ENCODE data around the gene FAF1. TPM values are rescaled to one million over a fixed set of nuclear protein-coding genes. Genes with fewer than 3 reads are reported as not detected.
A peak's percentile ranks its signal among the peaks of the same experiment; 100 is the strongest.

The FAF1 gene
- total RNA-seq, 4 donors from 2014 or later: 39.7 to 60.6 (median 42.9) TPM

GRCh38 chr1:50985094-50985493 lies 25.0 kb upstream of the FAF1 start:
- no peak for TF ChIP-seq EP300 (IDR thresholded peaks at IDR 0.05)
- no peak for TF ChIP-seq POLR2AphosphoS5 (IDR thresholded peaks at IDR 0.05)
- TF ChIP-seq POLR2A (IDR thresholded peaks at IDR 0.05; ENCODE audit: low read depth): no peak
- TF ChIP-seq CTCF (IDR thresholded peaks at IDR 0.05): no peak
- intact Hi-C loops (cut with DNase I): no loop called here
- no peak overlapping the region for H3K4me3 ChIP-seq
- H3K4me1 ChIP-seq: peaks cover 3 to 29% (median 15%) of the 10 kb centered on the region in 4 donors
- no peaks in the 10 kb centered on the region for H3K27me3 ChIP-seq
- H3K36me3 ChIP-seq: no peaks in the 10 kb centered on the region
- 62% methylated on average over 1 of the region's 1 CpG for WGBS
- no peak for DNase-seq (ENCODE audit: extremely low spot score)
- peak overlapping the region; percentile 8 to 100 (median 38) for H3K27ac ChIP-seq (replicated peaks in 1 of 4)
- no peaks in the 10 kb centered on the region for H3K9me3 ChIP-seq

- Histone ChIP-seq H3K27me3 (no peaks in the 10 kb centered on the region), H3K27ac (replicated peaks in 1 of 4) (peak overlapping the region in 3 of 4 donors; percentile 11 to 100 (median 95)), H3K4me1 (peaks cover 3 to 41% (median 21%) of the 10 kb centered on the region in 4 donors), H3K4me3 (no peak overlapping the region), H3K9me3 (no peaks in the 10 kb centered on the region), H3K36me3 (no peaks in the 10 kb centered on the region)
- no peak for TF ChIP-seq POLR2AphosphoS5 (IDR thresholded peaks at IDR 0.05)
- TF ChIP-seq POLR2A (IDR thresholded peaks at IDR 0.05; ENCODE audit: low read depth): no peak
- no peak for TF ChIP-seq CTCF (IDR thresholded peaks at IDR 0.05)
- no peak for TF ChIP-seq EP300 (IDR thresholded peaks at IDR 0.05)
- intact Hi-C loops (cut with DNase I): no loop called here
- 64% methylated on average over 2 of the region's 2 CpGs for WGBS
- DNase-seq (ENCODE audit: extremely low spot score): no peak
Measured at GRCh38 chr1:50983219-50983802, 23.2 kb upstream of the FAF1 start.

GRCh38 chr1:50982611-50983010 lies 22.5 kb upstream of the FAF1 start:
- H3K9me3 ChIP-seq: no peaks in the 10 kb centered on the region
- H3K27me3 ChIP-seq: no peaks in the 10 kb centered on the region
- H3K27ac ChIP-seq (replicated peaks in 1 of 4): peak overlapping the region; percentile 95 to 100 (median 98)
- TF ChIP-seq POLR2AphosphoS5 (IDR thresholded peaks at IDR 0.05): no peak
- H3K4me3 ChIP-seq: peak overlapping the region in 2 of 4 donors; percentile 5 to 30
- 94% methylated on average over 3 of the region's 3 CpGs for WGBS
- no peaks in the 10 kb centered on the region for H3K36me3 ChIP-seq
- peaks cover 3 to 41% (median 21%) of the 10 kb centered on the region in 4 donors for H3K4me1 ChIP-seq
- intact Hi-C loops (cut with DNase I): no loop called here
- DNase-seq (ENCODE audit: extremely low spot score): no peak

- Histone ChIP-seq H3K36me3 (no peaks in the 10 kb centered on the region), H3K4me3 (peak overlapping the region in 3 of 4 donors; percentile 2 to 30 (median 5)), H3K9me3 (no peaks in the 10 kb centered on the region), H3K27ac (replicated peaks in 1 of 4) (peak overlapping the region; percentile 95 to 100 (median 98)), H3K4me1 (peaks cover 3 to 41% (median 22%) of the 10 kb centered on the region in 4 donors), H3K27me3 (no peaks in the 10 kb centered on the region)
- no peak for DNase-seq (ENCODE audit: extremely low spot score)
- no peak for TF ChIP-seq POLR2AphosphoS5 (IDR thresholded peaks at IDR 0.05)
- TF ChIP-seq CTCF (IDR thresholded peaks at IDR 0.05): no peak
- TF ChIP-seq POLR2A (IDR thresholded peaks at IDR 0.05; ENCODE audit: low read depth): no peak
- TF ChIP-seq EP300 (IDR thresholded peaks at IDR 0.05): no peak
- WGBS: 66% methylated on average over 1 of the region's 1 CpG
- intact Hi-C loops (cut with DNase I): no loop called here
Measured at GRCh38 chr1:50981741-50982140, 21.7 kb upstream of the FAF1 start.

- Histone ChIP-seq H3K27ac (replicated peaks in 1 of 4) (peak overlapping the region; percentile 95 to 100 (median 98)), H3K4me3 (peak overlapping the region in 2 of 4 donors; percentile 77 to 97), H3K4me1 (peaks cover 3 to 50% (median 29%) of the 10 kb centered on the region in 4 donors), H3K36me3 (no peaks in the 10 kb centered on the region), H3K9me3 (no peaks in the 10 kb centered on the region), H3K27me3 (no peaks in the 10 kb centered on the region)
- no peak for DNase-seq (ENCODE audit: extremely low spot score)
- TF ChIP-seq EP300 (IDR thresholded peaks at IDR 0.05) (no peak), POLR2A (IDR thresholded peaks at IDR 0.05; ENCODE audit: low read depth) (no peak), POLR2AphosphoS5 (IDR thresholded peaks at IDR 0.05) (no peak), CTCF (IDR thresholded peaks at IDR 0.05) (no peak)
- intact Hi-C loops (cut with DNase I): no loop called here
Measured at GRCh38 chr1:50980505-50980904, 20.4 kb upstream of the FAF1 start.

Data from esophagus muscularis mucosa (tissue), 4 donors.